HG02885 (cell line): ENCODE results near the gene OR8B2.
A peak's percentile ranks its signal among the peaks of the same experiment; 100 is the strongest.
"Not testable (repeated sequence)": the region's sequence is repeated elsewhere in the genome, so short reads cannot be mapped to it uniquely, and the experiment has no call there.

Experiments used
- ATAC-seq: cut with Tn5 transposase; IDR thresholded peaks from one replicate; pipeline ENCODE4 v1.9.1; 2021; ENCODE audit warnings: mild to moderate bottlenecking; ENCODE audit not compliant: unreplicated experiment, poor library complexity

OR8B2 gene, protein sequence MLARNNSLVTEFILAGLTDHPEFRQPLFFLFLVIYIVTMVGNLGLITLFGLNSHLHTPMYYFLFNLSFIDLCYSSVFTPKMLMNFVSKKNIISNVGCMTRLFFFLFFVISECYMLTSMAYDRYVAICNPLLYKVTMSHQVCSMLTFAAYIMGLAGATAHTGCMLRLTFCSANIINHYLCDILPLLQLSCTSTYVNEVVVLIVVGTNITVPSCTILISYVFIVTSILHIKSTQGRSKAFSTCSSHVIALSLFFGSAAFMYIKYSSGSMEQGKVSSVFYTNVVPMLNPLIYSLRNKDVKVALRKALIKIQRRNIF

GRCh38 chr11:124384399-124384798, at the start of gene OR8B2:
OR8B2 (minus strand) TSS chr11:124384499; CDS start chr11:124383343, 1,156 bp downstream.
- ATAC-seq, result no peak

GRCh38 chr11:124429599-124429998, 45.3 kb upstream of the OR8B2 start:
- no peak for ATAC-seq

DNA sequence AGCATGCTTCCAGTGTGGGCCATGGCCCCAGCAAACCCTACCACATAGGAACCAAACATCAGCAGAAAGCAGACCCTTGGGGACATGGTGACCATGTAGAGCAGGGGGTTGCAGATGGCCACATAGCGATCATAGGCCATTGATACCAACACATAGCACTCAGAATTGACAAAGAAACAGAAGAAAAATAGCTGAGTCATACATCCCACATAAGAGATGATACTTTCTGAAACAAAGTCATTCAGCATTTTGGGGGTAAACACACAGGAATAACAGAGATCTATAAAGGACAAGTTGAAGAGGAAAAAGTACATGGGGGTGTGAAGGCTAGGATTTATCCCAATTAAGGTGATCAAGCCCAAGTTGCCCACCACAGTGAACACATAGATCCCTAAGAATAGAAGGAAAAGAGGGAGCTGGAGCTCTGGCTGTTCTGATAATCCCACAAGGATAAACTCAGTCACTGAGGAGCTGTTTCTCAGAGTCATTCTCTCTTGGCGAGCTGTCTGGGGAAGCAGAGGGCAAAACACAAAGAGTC, 40.2 kb upstream of the OR8B2 start, which contains the start of gene OR8B4:
TSS of gene OR8B4 (minus strand) at position 488 of the 538 bp plus-strand sequence. CDS start at position 488, 0 bp downstream.
- ATAC-seq, result no peak

- no peak for ATAC-seq
Measured at GRCh38 chr11:124421043-124421442, 36.7 kb upstream of the OR8B2 start.

- no peak for ATAC-seq
Measured at GRCh38 chr11:124415356-124415923, 31.1 kb upstream of the OR8B2 start.

DNA sequence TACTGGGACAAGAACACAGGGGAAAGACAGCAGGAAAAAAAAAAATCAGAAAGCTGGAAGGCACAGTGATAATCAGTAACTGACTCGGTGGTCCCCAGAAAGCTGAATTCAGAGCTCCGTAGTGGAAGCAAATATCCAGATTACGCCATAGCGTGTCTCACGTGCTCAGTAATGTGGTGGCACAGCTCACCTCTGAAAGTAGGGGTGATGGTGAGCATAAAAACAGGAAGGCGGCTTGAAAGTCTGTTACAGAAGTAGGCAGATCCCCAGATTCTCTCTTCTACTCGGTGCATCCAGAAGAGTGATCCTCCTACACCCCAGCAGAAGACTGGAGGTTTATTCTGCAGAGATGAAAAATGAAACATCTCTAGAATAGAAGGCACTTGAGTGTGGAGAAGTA, 25.6 kb upstream of the OR8B2 start:
- no peak for ATAC-seq

DNA sequence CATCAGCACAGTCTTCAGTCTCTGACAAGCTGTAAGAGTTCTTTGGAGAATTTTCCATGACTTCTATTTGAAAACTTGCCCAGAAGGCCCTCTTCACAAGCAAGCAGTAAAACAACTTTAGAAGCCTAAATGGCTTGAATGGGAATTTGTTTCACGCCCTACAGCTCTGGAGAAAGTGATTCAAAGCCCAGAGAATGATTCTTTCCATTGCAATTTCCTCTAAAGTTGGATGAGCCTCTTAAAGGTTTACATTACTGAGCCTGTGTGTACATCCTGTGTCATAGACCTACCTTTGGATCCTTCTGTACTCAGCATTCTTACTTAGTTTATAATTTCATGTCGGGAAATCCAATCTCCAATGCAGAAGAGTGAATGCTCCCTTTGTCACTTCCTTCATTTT, 21.3 kb upstream of the OR8B2 start:
- no peak for ATAC-seq

DNA sequence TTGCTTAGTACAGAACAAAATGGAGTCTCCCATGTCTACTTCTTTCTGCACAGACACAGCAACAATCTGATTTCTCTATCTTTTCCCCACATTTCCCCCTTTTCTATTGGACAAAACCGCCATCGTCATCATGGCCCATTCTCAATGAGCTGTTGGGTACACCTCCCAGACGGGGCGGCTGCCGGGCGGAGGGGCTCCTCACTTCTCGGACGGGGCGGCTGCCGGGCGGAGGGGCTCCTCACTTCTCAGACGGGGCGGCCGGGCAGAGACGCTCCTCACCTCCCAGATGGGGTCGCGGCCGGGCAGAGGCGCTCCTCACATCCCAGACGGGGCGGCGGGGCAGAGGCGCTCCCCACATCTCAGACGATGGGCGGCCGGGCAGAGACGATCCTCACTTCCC, 18.9 kb upstream of the OR8B2 start:
- not testable (repeated sequence) for ATAC-seq

- peak; percentile 93 for ATAC-seq
Measured at GRCh38 chr11:124402326-124402922, 18.1 kb upstream of the OR8B2 start.

DNA sequence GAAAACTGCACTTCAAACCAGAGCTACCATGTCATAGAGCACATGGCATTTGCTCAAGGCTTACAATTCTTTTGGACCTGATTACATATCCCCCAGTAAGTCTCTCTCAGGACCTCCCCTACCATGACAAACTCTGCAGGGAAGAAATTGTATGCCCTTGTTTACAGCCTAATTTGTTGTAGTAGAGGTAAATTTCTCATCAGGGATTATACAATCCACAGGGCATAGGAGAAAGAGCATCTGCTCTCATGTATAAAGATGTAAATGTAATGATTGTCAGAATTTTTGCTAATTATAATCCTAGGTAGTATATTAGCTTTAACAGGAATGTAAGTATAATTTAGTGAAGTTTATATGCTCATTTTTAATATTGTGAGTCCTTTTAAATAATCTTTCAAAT, 14.6 kb upstream of the OR8B2 start, which contains the start of gene OR8B3:
TSS of gene OR8B3 (minus strand) at position 101 of the 400 bp plus-strand sequence. CDS start 1,673 bp downstream, outside the sequence.
- no peak for ATAC-seq

GRCh38 chr11:124396847-124397246, 12.5 kb upstream of the OR8B2 start:
- ATAC-seq, result not testable (repeated sequence)

GRCh38 chr11:124394408-124394807, 10.1 kb upstream of the OR8B2 start:
- ATAC-seq, result no peak

GRCh38 chr11:124382857-124383256, 1.4 kb downstream of the OR8B2 start:
- ATAC-seq, result not testable (repeated sequence)

GRCh38 chr11:124380585-124380984, 3.7 kb downstream of the OR8B2 start:
- ATAC-seq, result no peak

- no peak for ATAC-seq
Measured at GRCh38 chr11:124376280-124376679, 8.0 kb downstream of the OR8B2 start.

DNA sequence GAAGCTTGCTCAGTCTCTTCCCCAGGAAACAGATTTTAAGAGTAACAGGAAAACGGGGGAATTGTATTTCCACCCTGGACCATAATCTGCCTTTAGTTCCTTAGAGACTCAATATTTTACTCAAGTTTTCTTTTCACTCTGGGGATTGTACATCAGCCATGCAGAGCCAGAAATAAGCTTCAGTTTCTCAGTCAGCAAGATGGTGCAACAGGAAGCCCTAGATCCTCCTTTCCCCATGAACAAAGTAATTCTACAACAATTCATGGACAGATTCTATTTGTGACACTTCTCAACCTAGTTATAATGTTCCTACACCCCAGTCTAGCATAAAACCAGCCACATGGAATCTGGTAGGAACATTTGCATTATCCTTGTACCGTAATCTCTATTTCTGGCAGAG, 24.7 kb downstream of the OR8B2 start:
- no peak for ATAC-seq

GRCh38 chr11:124346311-124346955, 37.9 kb downstream of the OR8B2 start:
- ATAC-seq, result no peak

DNA sequence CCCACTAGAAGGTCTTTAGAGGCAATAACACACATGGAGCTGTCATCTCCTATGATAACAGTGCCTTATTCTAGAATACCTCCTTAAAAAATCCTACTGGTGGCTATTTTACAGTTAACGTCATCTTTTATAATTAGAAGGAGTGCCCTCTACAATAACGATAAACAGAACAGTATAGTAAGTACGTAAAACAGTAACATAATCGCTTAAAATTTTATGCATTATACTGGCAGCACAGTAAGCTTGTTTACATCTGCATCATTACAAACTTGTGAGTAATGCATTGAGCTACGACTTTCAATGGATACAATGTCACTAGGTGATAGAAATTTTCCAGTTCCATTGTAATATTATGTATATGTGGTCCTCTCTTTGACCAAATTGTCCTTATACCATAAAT, 40.0 kb downstream of the OR8B2 start:
- no peak for ATAC-seq

DNA sequence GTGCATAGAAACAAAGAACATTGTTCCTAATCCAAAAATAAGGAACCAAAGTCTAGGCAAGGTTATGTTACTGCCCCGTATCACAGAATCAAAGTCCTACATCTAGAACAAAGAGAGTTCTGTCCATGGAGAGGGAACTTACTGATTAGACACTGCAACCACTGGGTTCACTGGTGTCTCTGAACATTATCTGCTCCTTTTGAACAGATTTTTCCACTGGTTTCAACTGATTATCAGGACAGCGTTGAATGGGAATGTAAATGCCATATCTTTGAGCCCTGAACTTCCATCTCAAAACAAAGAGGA, 44.2 kb downstream of the OR8B2 start:
- no peak for ATAC-seq

DNA sequence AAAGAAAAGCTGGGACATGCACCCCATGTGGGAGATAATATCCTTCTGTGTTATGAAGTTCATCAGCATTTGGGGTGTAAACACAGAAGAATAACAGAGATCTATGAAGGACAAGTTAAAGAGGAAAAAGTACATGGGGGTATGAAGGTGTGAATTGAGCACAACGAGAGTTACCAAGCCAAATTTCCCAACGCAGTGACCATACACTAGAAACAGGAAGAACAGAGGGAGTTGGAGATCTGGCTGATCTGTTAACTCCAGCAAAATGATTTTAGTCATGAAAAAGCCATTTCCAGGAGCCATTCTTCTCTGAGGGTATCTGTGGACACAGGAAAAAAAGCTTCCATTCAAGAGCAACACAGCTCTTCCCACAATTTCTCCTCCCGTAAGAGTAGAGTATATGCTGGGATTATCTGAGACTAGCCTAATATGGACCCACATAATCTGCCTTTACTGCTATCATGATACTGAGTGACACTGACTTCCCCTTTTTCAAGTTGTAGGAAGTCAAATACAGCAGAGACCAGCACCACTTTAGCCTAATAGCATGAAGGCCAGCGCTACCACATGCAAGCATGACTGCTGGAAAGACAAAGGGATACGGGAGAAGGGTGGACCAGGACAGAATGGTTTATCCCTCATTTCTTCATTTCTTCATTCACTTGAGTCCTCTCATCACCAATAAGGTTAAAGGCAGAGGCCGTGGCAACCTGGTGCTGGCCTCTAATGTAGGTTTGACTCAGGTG, 44.7 kb downstream of the OR8B2 start:
- ATAC-seq, result no peak
